Measurements from ENCODE around the gene PDE11A. TPM values are rescaled to one million over a fixed set of nuclear protein-coding genes. Genes with fewer than 3 reads are reported as not detected.

The PDE11A gene
- total RNA-seq, 4 donors from 2014 or later, result 0.82 to 16.2 (median 4.3) TPM

DNA sequence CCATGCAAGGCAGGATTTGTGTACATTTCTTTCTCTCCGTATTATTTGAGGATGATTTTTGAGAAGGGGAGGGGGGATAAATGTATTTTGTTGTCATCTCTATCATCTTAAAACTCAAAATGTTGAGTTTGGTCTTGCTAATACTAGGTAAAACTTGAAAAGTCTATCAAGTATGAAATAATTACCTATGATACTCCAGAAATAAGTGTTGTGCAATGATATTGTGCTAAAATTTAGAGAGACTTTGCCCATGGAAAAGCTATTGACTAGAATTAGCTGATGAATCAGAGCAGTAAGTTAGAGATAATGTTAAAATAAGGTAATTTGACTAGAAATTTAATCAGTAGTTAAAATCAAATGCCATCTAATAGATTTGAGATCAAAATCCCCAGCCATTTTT lies 356.1 kb downstream of the PDE11A start:
- intact Hi-C loops (cut with DNase I; ENCODE audit: low total_unique reads) (no loop called here), in situ Hi-C loops (cut with MboI; ENCODE audit: low sequenced_read_pairs in 4 of 4) (no loop called here)
- H3K9me3 ChIP-seq, result no peaks in the 10 kb centered on the region
- no peaks in the 10 kb centered on the region for H3K4me1 ChIP-seq
- ATAC-seq, result no peak
- no peaks in the 10 kb centered on the region for H3K27me3 ChIP-seq
- no peak overlapping the region for H3K27ac ChIP-seq
- H3K36me3 ChIP-seq, result no peaks in the 10 kb centered on the region
- no peak for DNase-seq
- H3K4me3 ChIP-seq, result no peak overlapping the region
- TF ChIP-seq POLR2A (IDR thresholded peaks at IDR 0.05), result no peak
- TF ChIP-seq, protein P1, sequence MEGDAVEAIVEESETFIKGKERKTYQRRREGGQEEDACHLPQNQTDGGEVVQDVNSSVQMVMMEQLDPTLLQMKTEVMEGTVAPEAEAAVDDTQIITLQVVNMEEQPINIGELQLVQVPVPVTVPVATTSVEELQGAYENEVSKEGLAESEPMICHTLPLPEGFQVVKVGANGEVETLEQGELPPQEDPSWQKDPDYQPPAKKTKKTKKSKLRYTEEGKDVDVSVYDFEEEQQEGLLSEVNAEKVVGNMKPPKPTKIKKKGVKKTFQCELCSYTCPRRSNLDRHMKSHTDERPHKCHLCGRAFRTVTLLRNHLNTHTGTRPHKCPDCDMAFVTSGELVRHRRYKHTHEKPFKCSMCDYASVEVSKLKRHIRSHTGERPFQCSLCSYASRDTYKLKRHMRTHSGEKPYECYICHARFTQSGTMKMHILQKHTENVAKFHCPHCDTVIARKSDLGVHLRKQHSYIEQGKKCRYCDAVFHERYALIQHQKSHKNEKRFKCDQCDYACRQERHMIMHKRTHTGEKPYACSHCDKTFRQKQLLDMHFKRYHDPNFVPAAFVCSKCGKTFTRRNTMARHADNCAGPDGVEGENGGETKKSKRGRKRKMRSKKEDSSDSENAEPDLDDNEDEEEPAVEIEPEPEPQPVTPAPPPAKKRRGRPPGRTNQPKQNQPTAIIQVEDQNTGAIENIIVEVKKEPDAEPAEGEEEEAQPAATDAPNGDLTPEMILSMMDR (IDR thresholded peaks at IDR 0.05 in 4 of 5, conservative IDR thresholded peaks at IDR 0.05 in 1 of 5), result no peak

DNA sequence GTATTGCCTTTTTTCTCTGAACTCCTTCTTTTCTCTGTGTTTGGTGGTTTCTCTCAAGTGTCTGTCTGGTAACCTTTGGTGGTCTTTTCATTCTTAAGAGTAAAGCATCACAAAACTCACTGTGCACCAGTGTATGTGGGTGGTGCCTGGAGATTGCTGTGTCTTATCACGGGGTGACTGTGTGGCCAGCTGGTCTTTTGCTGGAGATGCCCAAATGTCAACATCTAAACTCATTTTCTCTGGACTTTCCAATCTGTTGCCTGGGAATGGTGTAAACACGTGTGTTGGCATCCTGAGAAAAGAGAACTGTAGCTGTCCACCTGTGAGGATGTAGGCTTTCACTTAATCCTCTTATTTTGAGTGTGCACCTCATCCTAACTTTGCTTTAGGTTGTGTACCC lies 356.8 kb downstream of the PDE11A start:
- in situ Hi-C loops (cut with MboI; ENCODE audit: low sequenced_read_pairs in 4 of 4) (no loop called here), intact Hi-C loops (cut with DNase I; ENCODE audit: low total_unique reads) (no loop called here)
- Histone ChIP-seq H3K4me1 (no peaks in the 10 kb centered on the region), H3K27me3 (no peaks in the 10 kb centered on the region), H3K27ac (no peak overlapping the region), H3K9me3 (no peaks in the 10 kb centered on the region), H3K36me3 (no peaks in the 10 kb centered on the region), H3K4me3 (no peak overlapping the region)
- no peak for DNase-seq
- TF ChIP-seq, protein P1 (IDR thresholded peaks at IDR 0.05 in 4 of 5, conservative IDR thresholded peaks at IDR 0.05 in 1 of 5), result no peak
- ATAC-seq, result no peak

DNA sequence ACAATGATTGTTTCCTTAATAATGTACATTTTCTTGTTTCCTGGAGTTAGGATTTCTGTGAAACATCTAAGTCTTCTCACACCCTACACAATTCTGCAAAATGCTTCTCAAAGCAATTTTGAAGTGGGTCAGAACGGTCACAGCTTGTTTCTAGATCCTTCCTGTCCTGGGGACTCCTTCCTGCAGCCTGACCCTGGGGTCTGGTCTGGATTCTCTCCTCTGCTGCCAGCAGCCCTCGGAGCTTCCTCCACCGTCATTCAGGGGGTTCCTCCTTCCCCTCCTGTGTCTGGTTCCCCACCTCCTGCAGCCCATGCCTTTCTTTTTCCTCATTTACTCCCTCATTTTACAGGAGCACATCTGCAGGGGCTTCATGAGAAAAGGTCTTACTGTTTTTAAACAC lies 357.9 kb downstream of the PDE11A start:
- H3K9me3 ChIP-seq, result no peaks in the 10 kb centered on the region
- DNase-seq, result no peak
- in situ Hi-C loops (cut with MboI; ENCODE audit: low sequenced_read_pairs in 4 of 4), result no loop called here

DNA sequence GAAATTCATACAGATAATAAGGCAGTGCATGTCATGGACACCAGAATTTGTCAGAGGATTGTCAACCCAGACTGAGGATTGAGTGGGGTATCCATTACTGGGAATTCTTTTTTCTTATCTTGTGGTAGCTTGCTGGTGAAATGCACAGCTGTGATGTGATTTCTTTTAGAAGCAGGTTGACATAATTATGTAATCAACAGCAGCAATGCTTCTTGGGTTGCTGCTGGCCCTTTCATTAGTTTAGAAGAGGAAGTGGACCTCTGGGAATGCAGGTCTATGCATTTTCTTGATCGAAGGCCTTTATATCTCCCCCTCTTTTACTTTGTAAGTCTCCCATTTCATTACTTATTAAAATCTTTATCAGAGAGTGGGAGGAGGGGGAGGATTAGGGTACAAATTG lies 360.1 kb downstream of the PDE11A start:
- Histone ChIP-seq H3K27ac (no peak overlapping the region), H3K27me3 (no peaks in the 10 kb centered on the region), H3K4me1 (no peaks in the 10 kb centered on the region), H3K9me3 (no peaks in the 10 kb centered on the region), H3K4me3 (no peak overlapping the region), H3K36me3 (no peaks in the 10 kb centered on the region)
- no peak for TF ChIP-seq POLR2A (IDR thresholded peaks at IDR 0.05)
- TF ChIP-seq, protein P1 (IDR thresholded peaks at IDR 0.05 in 4 of 5, conservative IDR thresholded peaks at IDR 0.05 in 1 of 5), result no peak
- no peak for DNase-seq
- in situ Hi-C loops (cut with MboI; ENCODE audit: low sequenced_read_pairs in 4 of 4), result no loop called here
- no peak for ATAC-seq
- intact Hi-C loops (cut with DNase I; ENCODE audit: low total_unique reads), result no loop called here

More for the DNA sequence above, 357.9 kb downstream of the PDE11A start:
- no peaks in the 10 kb centered on the region for H3K4me1 ChIP-seq
- intact Hi-C loops (cut with DNase I; ENCODE audit: low total_unique reads), result no loop called here
- no peak for TF ChIP-seq POLR2A (IDR thresholded peaks at IDR 0.05)
- TF ChIP-seq, protein P1 (IDR thresholded peaks at IDR 0.05 in 4 of 5, conservative IDR thresholded peaks at IDR 0.05 in 1 of 5), result no peak
- H3K4me3 ChIP-seq, result no peak overlapping the region
- no peaks in the 10 kb centered on the region for H3K27me3 ChIP-seq
- no peaks in the 10 kb centered on the region for H3K36me3 ChIP-seq
- H3K27ac ChIP-seq, result no peak overlapping the region
- ATAC-seq, result no peak
